MCF 10A (cell line): ENCODE results near the gene PPM1N. TPM values are rescaled to one million over a fixed set of nuclear protein-coding genes. Genes with fewer than 3 reads are reported as not detected.

ENCODE experiments used
- BruUV-seq: library from RNA; stranded (reverse); fragments of 400-500 nt; replicated peaks from 2 replicates; lab custom pipeline; 2021; lab: Mats Ljungman, UMichigan
- CTCF ChIA-PET: fragments of 300-600 bp; sonication (Branson Sonifier 250); formaldehyde crosslinking; extraction: SDS; loops from one replicate; lab custom pipeline; 2021; ENCODE audit warnings: antibody characterized with exemption, inconsistent platforms; lab: Yijun Ruan, JAX
- POLR2A ChIA-PET: fragments of 300-600, 350-650 bp; sonication (Branson Sonifier 250); formaldehyde crosslinking; extraction: SDS; loops from one replicate; lab custom pipeline; 2020; ENCODE audit warnings: antibody characterized with exemption, inconsistent platforms; lab: Yijun Ruan, JAX
- DNase-seq: peaks from one replicate; pipeline ENCODE4 v3.0.0-alpha.2; 2018; ENCODE audit not compliant: unreplicated experiment
- H3K27ac Mint-ChIP-seq: one replicate; pipeline ENCODE4 v1.8.0; 2022; ENCODE audit warnings: mild to moderate bottlenecking, low read depth, mixed read lengths; ENCODE audit not compliant: unreplicated experiment
- H3K27me3 Mint-ChIP-seq: one replicate; pipeline ENCODE4 v1.8.0; 2022; ENCODE audit warnings: mixed read lengths; ENCODE audit not compliant: insufficient read depth, unreplicated experiment
- H3K36me3 Mint-ChIP-seq: one replicate; pipeline ENCODE4 v1.8.0; 2022; ENCODE audit warnings: mild to moderate bottlenecking, moderate library complexity, mixed read lengths; ENCODE audit not compliant: insufficient read depth, unreplicated experiment
- H3K4me1 Mint-ChIP-seq: one replicate; pipeline ENCODE4 v1.8.0; 2022; ENCODE audit warnings: mixed read lengths; ENCODE audit not compliant: insufficient read depth, unreplicated experiment
- H3K4me3 Mint-ChIP-seq: one replicate; pipeline ENCODE4 v1.8.0; 2022; ENCODE audit warnings: mild to moderate bottlenecking, moderate library complexity, mixed read lengths; ENCODE audit not compliant: unreplicated experiment
- H3K9me3 Mint-ChIP-seq: one replicate; pipeline ENCODE4 v1.8.0; 2022; ENCODE audit warnings: mixed read lengths; ENCODE audit not compliant: unreplicated experiment
- intact Hi-C: fragments of 100-400 bp; cut with micrococcal nuclease; formaldehyde crosslinking; loops from 2 replicates; pipeline ENCODE4 v1.14.1; 2022
- total RNA-seq: library from RNA; stranded (reverse); gene quantifications from 2 replicates; pipeline ENCODE4 v1.2.3, GENCODE V29; 2022
- TF ChIP-seq, protein P1 (sequence below): fragments of 200-600 bp; IDR thresholded peaks from one replicate; pipeline ENCODE4 v1.8.0; 2022; ENCODE audit warnings: antibody characterized with exemption, mild to moderate bottlenecking; ENCODE audit not compliant: unreplicated experiment

The PPM1N gene
- total RNA-seq, 1 experiment from 2014 or later: 0.33 TPM

DNA sequence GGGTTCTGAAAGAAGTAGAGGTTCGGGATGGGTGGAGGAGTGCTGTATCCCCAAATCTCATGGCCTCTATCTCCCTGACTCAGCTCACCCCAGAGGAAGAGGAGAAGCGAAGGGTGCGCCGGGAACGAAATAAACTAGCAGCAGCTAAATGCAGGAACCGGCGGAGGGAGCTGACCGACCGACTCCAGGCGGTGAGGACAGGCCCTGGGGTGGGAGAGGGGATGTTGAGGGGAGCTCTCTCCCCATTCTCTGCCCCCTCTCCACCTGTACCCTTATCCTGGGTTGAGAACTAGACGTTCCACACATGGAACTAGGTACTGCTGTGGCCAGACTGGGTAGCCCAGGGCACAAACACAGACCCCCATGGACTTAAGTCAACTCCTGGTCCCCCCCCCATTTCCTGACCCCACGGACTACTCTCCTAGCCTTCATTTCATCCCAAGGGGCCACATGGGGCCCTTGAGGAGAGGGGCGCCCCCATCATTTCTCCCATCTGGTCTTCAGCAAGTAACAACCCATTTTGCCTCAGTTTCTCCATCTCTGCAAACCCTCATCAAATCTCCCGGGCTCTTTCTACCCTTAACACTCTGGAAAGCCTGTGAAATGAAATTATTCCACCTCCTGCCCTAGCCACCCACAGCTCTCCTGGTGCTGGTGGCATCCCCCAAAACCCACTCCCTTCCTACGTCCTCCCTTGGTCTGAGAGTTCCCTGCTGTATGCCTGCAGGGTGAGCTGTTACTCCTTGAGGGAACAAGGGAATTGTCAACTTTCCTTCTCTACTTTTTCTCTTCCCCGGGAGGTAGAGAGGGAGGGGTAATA, 26.9 kb upstream of the PPM1N start:
- no TSS peak for BruUV-seq

DNA sequence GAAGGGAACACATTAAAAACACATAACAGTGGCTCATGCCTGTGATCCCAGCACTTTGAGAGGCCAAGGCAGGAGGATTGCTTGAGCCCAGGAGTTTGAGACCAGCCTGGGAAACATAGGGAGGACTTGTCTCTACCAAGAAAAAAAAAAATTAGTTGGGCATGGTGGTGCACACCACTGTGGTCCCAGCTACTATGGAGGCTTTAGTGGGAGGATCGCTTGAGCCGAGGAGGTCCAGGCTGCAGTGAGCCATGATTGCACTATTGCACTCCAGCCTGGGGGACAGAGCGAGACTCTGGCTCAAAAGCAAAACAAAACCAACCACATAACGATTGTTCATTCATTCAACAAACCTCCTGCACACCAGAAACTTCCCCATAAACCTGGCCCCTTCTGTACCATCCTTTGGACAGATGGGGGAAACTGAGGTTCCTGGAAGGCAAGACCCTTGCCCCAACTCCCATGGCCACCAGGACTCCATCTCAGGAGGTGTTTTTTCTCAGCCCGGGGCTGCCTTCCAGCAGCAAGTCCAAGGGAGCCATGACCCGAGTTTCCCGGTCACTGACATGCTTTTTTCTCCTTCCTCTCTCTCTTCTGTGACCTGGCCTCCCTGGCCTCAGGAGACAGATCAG, 26.2 kb upstream of the PPM1N start:
- no TSS peak for BruUV-seq
- TF ChIP-seq, protein P1, sequence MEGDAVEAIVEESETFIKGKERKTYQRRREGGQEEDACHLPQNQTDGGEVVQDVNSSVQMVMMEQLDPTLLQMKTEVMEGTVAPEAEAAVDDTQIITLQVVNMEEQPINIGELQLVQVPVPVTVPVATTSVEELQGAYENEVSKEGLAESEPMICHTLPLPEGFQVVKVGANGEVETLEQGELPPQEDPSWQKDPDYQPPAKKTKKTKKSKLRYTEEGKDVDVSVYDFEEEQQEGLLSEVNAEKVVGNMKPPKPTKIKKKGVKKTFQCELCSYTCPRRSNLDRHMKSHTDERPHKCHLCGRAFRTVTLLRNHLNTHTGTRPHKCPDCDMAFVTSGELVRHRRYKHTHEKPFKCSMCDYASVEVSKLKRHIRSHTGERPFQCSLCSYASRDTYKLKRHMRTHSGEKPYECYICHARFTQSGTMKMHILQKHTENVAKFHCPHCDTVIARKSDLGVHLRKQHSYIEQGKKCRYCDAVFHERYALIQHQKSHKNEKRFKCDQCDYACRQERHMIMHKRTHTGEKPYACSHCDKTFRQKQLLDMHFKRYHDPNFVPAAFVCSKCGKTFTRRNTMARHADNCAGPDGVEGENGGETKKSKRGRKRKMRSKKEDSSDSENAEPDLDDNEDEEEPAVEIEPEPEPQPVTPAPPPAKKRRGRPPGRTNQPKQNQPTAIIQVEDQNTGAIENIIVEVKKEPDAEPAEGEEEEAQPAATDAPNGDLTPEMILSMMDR: no peak
- Mint-ChIP-seq H3K36me3 (peaks cover 95% of the 10 kb centered on the region), H3K27me3 (no peaks in the 10 kb centered on the region), H3K4me1 (peaks cover 6% of the 10 kb centered on the region), H3K27ac (no peak overlapping the region), H3K9me3 (no peaks in the 10 kb centered on the region), H3K4me3 (peak overlapping the region; percentile 13)
- POLR2A ChIA-PET: interaction anchor here (1.0 kb wide), 1 partner anchor 68 kb away, joined by 3 read pairs; no protein-coding TSS in a partner anchor
- CTCF ChIA-PET: interaction anchor here (0.9 to 1.3 kb wide), 3 partner anchors 13 to 32 kb away, joined by 3 to 6 read pairs (median 5); no protein-coding TSS in a partner anchor
- no peak for DNase-seq
- intact Hi-C loops: no loop called here

More for the DNA sequence above, 26.9 kb upstream of the PPM1N start:
- intact Hi-C loops: no loop called here
- ChIA-PET CTCF (interaction anchor here (1.2 to 1.3 kb wide), 2 partner anchors 14 to 32 kb away, joined by 5 to 10 read pairs; no protein-coding TSS in a partner anchor), POLR2A (interaction anchor here (0.6 to 1.0 kb wide), 2 partner anchors 32 to 67 kb away, joined by 3 to 4 read pairs; no protein-coding TSS in a partner anchor)
- H3K27me3 Mint-ChIP-seq: no peaks in the 10 kb centered on the region
- H3K4me1 Mint-ChIP-seq: peaks cover 2% of the 10 kb centered on the region
- no peaks in the 10 kb centered on the region for H3K9me3 Mint-ChIP-seq
- peaks cover 90% of the 10 kb centered on the region for H3K36me3 Mint-ChIP-seq
- TF ChIP-seq, protein P1: no peak
- H3K4me3 Mint-ChIP-seq: peak overlapping the region; percentile 13
- peak overlapping the region; percentile 97 for H3K27ac Mint-ChIP-seq
- DNase-seq: no peak

DNA sequence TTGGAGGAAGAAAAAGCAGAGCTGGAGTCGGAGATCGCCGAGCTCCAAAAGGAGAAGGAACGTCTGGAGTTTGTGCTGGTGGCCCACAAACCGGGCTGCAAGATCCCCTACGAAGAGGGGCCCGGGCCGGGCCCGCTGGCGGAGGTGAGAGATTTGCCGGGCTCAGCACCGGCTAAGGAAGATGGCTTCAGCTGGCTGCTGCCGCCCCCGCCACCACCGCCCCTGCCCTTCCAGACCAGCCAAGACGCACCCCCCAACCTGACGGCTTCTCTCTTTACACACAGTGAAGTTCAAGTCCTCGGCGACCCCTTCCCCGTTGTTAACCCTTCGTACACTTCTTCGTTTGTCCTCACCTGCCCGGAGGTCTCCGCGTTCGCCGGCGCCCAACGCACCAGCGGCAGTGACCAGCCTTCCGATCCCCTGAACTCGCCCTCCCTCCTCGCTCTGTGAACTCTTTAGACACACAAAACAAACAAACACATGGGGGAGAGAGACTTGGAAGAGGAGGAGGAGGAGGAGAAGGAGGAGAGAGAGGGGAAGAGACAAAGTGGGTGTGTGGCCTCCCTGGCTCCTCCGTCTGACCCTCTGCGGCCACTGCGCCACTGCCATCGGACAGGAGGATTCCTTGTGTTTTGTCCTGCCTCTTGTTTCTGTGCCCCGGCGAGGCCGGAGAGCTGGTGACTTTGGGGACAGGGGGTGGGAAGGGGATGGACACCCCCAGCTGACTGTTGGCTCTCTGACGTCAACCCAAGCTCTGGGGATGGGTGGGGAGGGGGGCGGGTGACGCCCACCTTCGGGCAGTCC, 25.5 kb upstream of the PPM1N start:
- intact Hi-C loops: no loop called here
- no peaks in the 10 kb centered on the region for H3K27me3 Mint-ChIP-seq
- peaks cover 8% of the 10 kb centered on the region for H3K4me1 Mint-ChIP-seq
- no peak overlapping the region for H3K27ac Mint-ChIP-seq
- no peak overlapping the region for H3K4me3 Mint-ChIP-seq
- no TSS peak for BruUV-seq
- TF ChIP-seq, protein P1: no peak
- ChIA-PET CTCF (interaction anchor here (0.6 to 1.3 kb wide), 4 partner anchors 12 to 118 kb away, joined by 3 to 6 read pairs (median 4); no protein-coding TSS in a partner anchor), POLR2A (interaction anchor here (1.0 kb wide), 1 partner anchor 69 kb away, joined by 3 read pairs; no protein-coding TSS in a partner anchor)
- DNase-seq: no peak
- H3K36me3 Mint-ChIP-seq: peaks cover 90% of the 10 kb centered on the region
- no peaks in the 10 kb centered on the region for H3K9me3 Mint-ChIP-seq
